HG02852 (cell line): ENCODE measurements around the gene GTF2H4.
"Not testable (repeated sequence)": the region's sequence is repeated elsewhere in the genome, so short reads cannot be mapped to it uniquely, and the experiment has no call there.

ENCODE experiments used
- ATAC-seq: cut with Tn5 transposase; IDR thresholded peaks from one replicate; pipeline ENCODE4 v1.9.1; 2021; ENCODE audit warnings: mild to moderate bottlenecking, moderate library complexity; ENCODE audit not compliant: unreplicated experiment

GTF2H4 gene

GRCh38 chr6:30917487-30917886 is 9.5 kb downstream of the GTF2H4 start:
- no peak for ATAC-seq

GRCh38 chr6:30918670-30919069 is 10.7 kb downstream of the GTF2H4 start:
- ATAC-seq = no peak

- no peak for ATAC-seq
Observed at GRCh38 chr6:30922447-30922852, 14.4 kb downstream of the GTF2H4 start.

GRCh38 chr6:30924040-30924627 is 16.1 kb downstream of the GTF2H4 start:
- not testable (repeated sequence) for ATAC-seq

- ATAC-seq = no peak
Observed at GRCh38 chr6:30926644-30927043, 18.6 kb downstream of the GTF2H4 start.

- not testable (repeated sequence) for ATAC-seq
Observed at GRCh38 chr6:30927080-30927479, 19.1 kb downstream of the GTF2H4 start.

GRCh38 chr6:30928677-30929076 is 20.7 kb downstream of the GTF2H4 start:
- no peak for ATAC-seq

GRCh38 chr6:30930506-30930905 is 22.5 kb downstream of the GTF2H4 start:
- ATAC-seq = no peak

- ATAC-seq = no peak
Observed at GRCh38 chr6:30931272-30931671, 23.3 kb downstream of the GTF2H4 start.

GRCh38 chr6:30931969-30932645 is 24.1 kb downstream of the GTF2H4 start, which contains the start of gene SFTA2:
TSS of gene SFTA2 (minus strand) at chr6:30932170. CDS start at chr6:30932096, 74 bp downstream.
- no peak for ATAC-seq

- ATAC-seq = no peak
Observed at GRCh38 chr6:30932665-30933365, 24.8 kb downstream of the GTF2H4 start.

GRCh38 chr6:30935018-30935417 is 27.0 kb downstream of the GTF2H4 start:
- no peak for ATAC-seq

GRCh38 chr6:30937265-30937664 is 29.3 kb downstream of the GTF2H4 start:
- no peak for ATAC-seq

- ATAC-seq = no peak
Observed at GRCh38 chr6:30938730-30939129, 30.7 kb downstream of the GTF2H4 start.

- ATAC-seq = no peak
Observed at GRCh38 chr6:30939473-30939872, 31.5 kb downstream of the GTF2H4 start.

GRCh38 chr6:30940361-30940986 is 32.5 kb downstream of the GTF2H4 start, which contains the start of gene MUCL3:
TSS of gene MUCL3 (plus strand) at chr6:30940973. CDS start at chr6:30941000, 27 bp downstream.
- no peak for ATAC-seq

- no peak for ATAC-seq
Observed at GRCh38 chr6:30942338-30943060, 34.5 kb downstream of the GTF2H4 start.

GRCh38 chr6:30944051-30944450 is 36.0 kb downstream of the GTF2H4 start:
- no peak for ATAC-seq

GRCh38 chr6:30945281-30945680 is 37.3 kb downstream of the GTF2H4 start:
- ATAC-seq = no peak

- no peak for ATAC-seq
Observed at GRCh38 chr6:30947231-30947630, 39.2 kb downstream of the GTF2H4 start.

- ATAC-seq = no peak
Observed at GRCh38 chr6:30948811-30949210, 40.8 kb downstream of the GTF2H4 start.
